Kidney epithelial cell (primary cell): ENCODE data around the gene ST3GAL5. TPM values are rescaled to one million over a fixed set of nuclear protein-coding genes. Genes with fewer than 3 reads are reported as not detected.

Experiments
- DNase-seq: peaks from one replicate; pipeline ENCODE4 v3.0.0-alpha.2; 2010; ENCODE audit warnings: low read depth
- H3K27me3 ChIP-seq: 2 replicates; pipeline ENCODE4 v1.6.0; 2011; ENCODE audit warnings: low read length; ENCODE audit not compliant: control insufficient read depth, insufficient read depth
- H3K36me3 ChIP-seq: 2 replicates; pipeline ENCODE4 v1.5.1; 2011; ENCODE audit warnings: low read length; ENCODE audit not compliant: control insufficient read depth, insufficient read depth
- H3K4me3 ChIP-seq: 2 replicates; pipeline ENCODE4 v1.5.1; 2011; ENCODE audit warnings: low read depth, mild to moderate bottlenecking, control low read depth, low read length
- CTCF ChIP-seq: IDR thresholded peaks from 2 replicates; pipeline ENCODE4 v1.5.1; 2011; ENCODE audit warnings: mild to moderate bottlenecking, moderate library complexity, low read length, control low read depth, inconsistent platforms; ENCODE audit not compliant: insufficient read depth, poor library complexity, severe bottlenecking
- total RNA-seq: library from RNA; depleted of rRNA; stranded (reverse); fragments of >200 nt; gene quantifications from 2 replicates; pipeline ENCODE4 v1.2.3, GENCODE V29; 2015

The ST3GAL5 gene
- total RNA-seq, 1 donor from 2014 or later = 3.0 TPM

DNA sequence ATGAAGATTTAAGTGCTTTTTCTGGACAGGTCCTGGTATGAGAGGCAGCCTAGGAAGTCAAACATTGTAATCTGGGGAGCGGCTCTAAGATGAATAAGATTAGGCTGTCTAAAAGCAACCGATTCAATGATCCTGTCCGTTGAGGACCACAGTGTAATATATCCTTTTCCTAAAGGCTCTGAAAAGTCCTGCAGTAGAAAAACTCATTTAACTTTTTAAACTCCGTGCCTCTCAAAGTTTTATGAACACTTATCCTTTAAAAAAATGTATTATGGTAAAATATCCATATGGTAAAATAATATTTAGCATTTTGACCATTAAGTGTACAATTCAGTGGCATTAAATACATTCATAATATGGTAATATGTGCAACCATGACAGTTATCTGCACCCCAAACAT lies 95.2 kb downstream of the ST3GAL5 start:
- TF ChIP-seq CTCF = no peak
- no peak for DNase-seq
- Histone ChIP-seq H3K27me3 (peaks cover 5% of the 10 kb centered on the region), H3K36me3 (no peaks in the 10 kb centered on the region), H3K4me3 (no peak overlapping the region)

DNA sequence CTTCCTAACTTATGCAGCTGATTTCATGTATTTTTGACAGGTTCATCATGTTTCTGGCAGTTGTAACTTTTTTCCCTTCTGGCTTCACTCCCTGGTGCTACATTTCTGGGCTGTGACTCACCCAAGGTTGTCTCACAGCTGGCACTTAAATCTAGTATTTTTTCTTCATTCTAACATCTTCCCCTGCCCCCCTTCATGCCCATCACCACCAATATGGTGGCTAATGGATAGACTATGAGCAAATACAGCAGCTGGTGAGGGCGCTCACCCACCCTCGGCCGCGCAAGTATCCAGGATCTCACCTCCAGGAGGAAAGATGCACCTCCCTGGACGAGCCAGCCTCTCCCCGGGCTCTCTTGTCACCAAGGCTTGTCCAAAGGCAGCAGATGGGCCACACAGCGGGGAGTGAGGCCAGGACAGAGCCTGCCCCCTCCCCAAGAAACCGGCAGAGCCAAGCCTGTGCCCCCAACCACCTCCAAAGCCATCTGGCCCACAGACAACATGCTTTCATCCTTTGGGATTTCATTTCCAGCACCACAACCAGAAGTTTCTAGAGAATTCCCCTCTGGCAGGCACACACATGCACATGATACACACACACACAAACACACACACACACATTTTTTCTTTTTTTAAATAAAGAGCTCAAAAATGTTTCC lies 95.9 kb downstream of the ST3GAL5 start:
- DNase-seq = peak; percentile 47
- Histone ChIP-seq H3K27me3 (peaks cover 5% of the 10 kb centered on the region), H3K4me3 (no peak overlapping the region), H3K36me3 (no peaks in the 10 kb centered on the region)
- no peak for TF ChIP-seq CTCF

- no peak for DNase-seq
- Histone ChIP-seq H3K4me3 (no peak overlapping the region), H3K36me3 (no peaks in the 10 kb centered on the region), H3K27me3 (peaks cover 5% of the 10 kb centered on the region)
- no peak for TF ChIP-seq CTCF
These were observed 96.9 kb downstream of the ST3GAL5 start for GRCh38 chr2:85791704-85792565.

GRCh38 chr2:85790499-85791188 lies 98.1 kb downstream of the ST3GAL5 start:
- Histone ChIP-seq H3K36me3 (no peaks in the 10 kb centered on the region), H3K27me3 (peaks cover 10% of the 10 kb centered on the region), H3K4me3 (no peak overlapping the region)
- no peak for DNase-seq
- TF ChIP-seq CTCF = no peak

GRCh38 chr2:85790032-85790431 lies 98.8 kb downstream of the ST3GAL5 start:
- Histone ChIP-seq H3K27me3 (peaks cover 8% of the 10 kb centered on the region), H3K4me3 (no peak overlapping the region)

More at GRCh38 chr2:85790032-85790431, 98.8 kb downstream of the ST3GAL5 start:
- no peak for TF ChIP-seq CTCF
- H3K36me3 ChIP-seq = no peaks in the 10 kb centered on the region
- DNase-seq = no peak
